SK-N-SH treated with all-trans-retinoic acid at 6 μM for 48 hours (cell line): Measurements from ENCODE around the gene BPIFB3.

Experiments
- ATAC-seq: fragments of 200-7000 bp; cut with Tn5 transposase; 3 replicates; pipeline ENCODE4 v1.9.1; 2020; ENCODE audit warnings: mild to moderate bottlenecking, moderate library complexity
- ARNTL ChIP-seq: fragments of 450-650 bp; formaldehyde crosslinking; IDR thresholded peaks from 2 replicates; pipeline ENCODE4 v1.5.0; 2020; ENCODE audit warnings: low read depth, mild to moderate bottlenecking, moderate library complexity, borderline replicate concordance
- BACH2 ChIP-seq: fragments of 250-450 bp; sonication (Bioruptor Pico); IDR thresholded peaks from 2 replicates; pipeline ENCODE4 v1.9.0; 2021; ENCODE audit warnings: mild to moderate bottlenecking, borderline replicate concordance
- CSDC2 ChIP-seq: fragments of 250-450 bp; sonication (Bioruptor Pico); IDR thresholded peaks from 2 replicates; pipeline ENCODE4 v1.5.0; 2020; ENCODE audit warnings: mild to moderate bottlenecking, moderate library complexity
- ESRRG ChIP-seq: fragments of 250-450 bp; sonication (Bioruptor Pico); IDR thresholded peaks from 2 replicates; pipeline ENCODE4 v1.6.1; 2021; ENCODE audit warnings: mild to moderate bottlenecking
- ISL1 ChIP-seq: fragments of 250-450 bp; sonication (Bioruptor Pico); IDR thresholded peaks from 2 replicates; pipeline ENCODE4 v2.1.2; 2022; ENCODE audit warnings: mild to moderate bottlenecking, moderate library complexity
- OSR1 ChIP-seq: fragments of 250-450 bp; sonication (Bioruptor Pico); IDR thresholded peaks from 2 replicates; pipeline ENCODE4 v1.8.0; 2022; ENCODE audit warnings: moderate library complexity, mild to moderate bottlenecking, inconsistent platforms
- PPARA ChIP-seq: fragments of 250-450 bp; sonication (Bioruptor Pico); IDR thresholded peaks from 2 replicates; pipeline ENCODE4 v1.5.0; 2020; ENCODE audit warnings: mild to moderate bottlenecking, borderline replicate concordance
- RARB ChIP-seq: fragments of 250-450 bp; sonication (Bioruptor Pico); IDR thresholded peaks from 2 replicates; pipeline ENCODE4 v1.8.0; 2021; ENCODE audit warnings: mild to moderate bottlenecking, moderate library complexity
- SNAI2 ChIP-seq: fragments of 250-450 bp; sonication (Bioruptor Pico); IDR thresholded peaks from 2 replicates; pipeline ENCODE4 v1.5.0; 2020; ENCODE audit warnings: mild to moderate bottlenecking, moderate library complexity
- TCF4 ChIP-seq: fragments of 250-450 bp; sonication (Bioruptor Pico); IDR thresholded peaks from 2 replicates; pipeline ENCODE4 v1.8.0; 2021; ENCODE audit warnings: mild to moderate bottlenecking, moderate library complexity, borderline replicate concordance
- TOX ChIP-seq: fragments of 250-450 bp; sonication (Bioruptor Pico); IDR thresholded peaks from 2 replicates; pipeline ENCODE4 v1.8.0; 2021; ENCODE audit warnings: mild to moderate bottlenecking, moderate library complexity, borderline replicate concordance
- ZC3H10 ChIP-seq: fragments of 250-450 bp; sonication (Bioruptor Pico); IDR thresholded peaks from 2 replicates; pipeline ENCODE4 v1.5.1; 2021; ENCODE audit warnings: mild to moderate bottlenecking, moderate library complexity
- ZFP3 ChIP-seq: fragments of 250-450 bp; sonication (Bioruptor Pico); IDR thresholded peaks from 2 replicates; pipeline ENCODE4 v1.5.0; 2020; ENCODE audit warnings: mild to moderate bottlenecking, moderate library complexity
- ZFP30 ChIP-seq: fragments of 450-650 bp; formaldehyde crosslinking; IDR thresholded peaks from 2 replicates; pipeline ENCODE4 v1.5.0; 2022; ENCODE audit warnings: mild to moderate bottlenecking, moderate library complexity
- ZNF565 ChIP-seq: fragments of 450-650 bp; formaldehyde crosslinking; conservative IDR thresholded peaks from 2 replicates; pipeline ENCODE4 v1.5.0; 2020; ENCODE audit warnings: low read depth, mild to moderate bottlenecking, moderate library complexity
- ZNF70 ChIP-seq: fragments of 450-650 bp; formaldehyde crosslinking; IDR thresholded peaks from 2 replicates; pipeline ENCODE4 v1.5.0; 2020; ENCODE audit warnings: mild to moderate bottlenecking, moderate library complexity
- TF ChIP-seq, protein P1 (sequence below): fragments of 250-450 bp; sonication (Bioruptor Pico); IDR thresholded peaks from 2 replicates; pipeline ENCODE4 v1.5.1; 2020; ENCODE audit warnings: low read depth, mild to moderate bottlenecking, moderate library complexity
- TF ChIP-seq, protein P2 (sequence below): fragments of 250-450 bp; sonication (Bioruptor Pico); IDR thresholded peaks from 2 replicates; pipeline ENCODE4 v1.8.0; 2020; ENCODE audit warnings: mild to moderate bottlenecking, moderate library complexity, borderline replicate concordance
- TF ChIP-seq, protein P3 (sequence below): fragments of 250-450 bp; sonication (Bioruptor Pico); IDR thresholded peaks from 2 replicates; pipeline ENCODE4 v1.5.0; 2020; ENCODE audit warnings: mild to moderate bottlenecking, moderate library complexity
- TF ChIP-seq, protein P4 (sequence below): fragments of 250-450 bp; sonication (Bioruptor Pico); IDR thresholded peaks from 2 replicates; pipeline ENCODE4 v1.8.0; 2021; ENCODE audit warnings: low read depth, mild to moderate bottlenecking, moderate library complexity, borderline replicate concordance

Gene BPIFB3

DNA sequence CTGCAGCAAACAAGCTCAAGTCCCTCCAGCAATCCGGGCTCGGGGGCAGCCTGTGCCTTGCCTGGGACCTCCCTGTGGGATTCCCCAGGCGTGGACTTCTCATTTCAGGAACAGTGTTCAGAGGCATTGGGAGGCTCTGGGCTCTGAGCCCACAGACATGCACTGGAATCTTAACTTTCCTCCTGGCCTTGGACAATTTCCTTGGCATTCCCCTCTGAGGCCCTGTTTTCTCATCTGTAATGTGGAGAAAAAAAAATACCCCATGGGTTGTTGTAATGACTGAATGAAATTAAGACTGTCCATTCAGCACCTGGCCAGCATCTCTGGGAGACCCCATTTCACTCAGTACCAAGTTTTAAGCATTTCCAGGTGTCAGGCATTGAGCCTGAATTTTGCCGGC lies 43.3 kb downstream of the BPIFB3 start:
- ATAC-seq, result no peak
- no peak for TF ChIP-seq ZC3H10
- no peak for TF ChIP-seq PPARA
- no peak for TF ChIP-seq TCF4
- TF ChIP-seq, protein P1, sequence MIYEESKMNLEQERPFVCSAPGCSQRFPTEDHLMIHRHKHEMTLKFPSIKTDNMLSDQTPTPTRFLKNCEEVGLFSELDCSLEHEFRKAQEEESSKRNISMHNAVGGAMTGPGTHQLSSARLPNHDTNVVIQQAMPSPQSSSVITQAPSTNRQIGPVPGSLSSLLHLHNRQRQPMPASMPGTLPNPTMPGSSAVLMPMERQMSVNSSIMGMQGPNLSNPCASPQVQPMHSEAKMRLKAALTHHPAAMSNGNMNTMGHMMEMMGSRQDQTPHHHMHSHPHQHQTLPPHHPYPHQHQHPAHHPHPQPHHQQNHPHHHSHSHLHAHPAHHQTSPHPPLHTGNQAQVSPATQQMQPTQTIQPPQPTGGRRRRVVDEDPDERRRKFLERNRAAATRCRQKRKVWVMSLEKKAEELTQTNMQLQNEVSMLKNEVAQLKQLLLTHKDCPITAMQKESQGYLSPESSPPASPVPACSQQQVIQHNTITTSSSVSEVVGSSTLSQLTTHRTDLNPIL (CRISPR knock-in tag), result no peak
- no peak for TF ChIP-seq CSDC2
- TF ChIP-seq, protein P2, sequence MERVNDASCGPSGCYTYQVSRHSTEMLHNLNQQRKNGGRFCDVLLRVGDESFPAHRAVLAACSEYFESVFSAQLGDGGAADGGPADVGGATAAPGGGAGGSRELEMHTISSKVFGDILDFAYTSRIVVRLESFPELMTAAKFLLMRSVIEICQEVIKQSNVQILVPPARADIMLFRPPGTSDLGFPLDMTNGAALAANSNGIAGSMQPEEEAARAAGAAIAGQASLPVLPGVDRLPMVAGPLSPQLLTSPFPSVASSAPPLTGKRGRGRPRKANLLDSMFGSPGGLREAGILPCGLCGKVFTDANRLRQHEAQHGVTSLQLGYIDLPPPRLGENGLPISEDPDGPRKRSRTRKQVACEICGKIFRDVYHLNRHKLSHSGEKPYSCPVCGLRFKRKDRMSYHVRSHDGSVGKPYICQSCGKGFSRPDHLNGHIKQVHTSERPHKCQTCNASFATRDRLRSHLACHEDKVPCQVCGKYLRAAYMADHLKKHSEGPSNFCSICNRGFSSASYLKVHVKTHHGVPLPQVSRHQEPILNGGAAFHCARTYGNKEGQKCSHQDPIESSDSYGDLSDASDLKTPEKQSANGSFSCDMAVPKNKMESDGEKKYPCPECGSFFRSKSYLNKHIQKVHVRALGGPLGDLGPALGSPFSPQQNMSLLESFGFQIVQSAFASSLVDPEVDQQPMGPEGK (CRISPR knock-in tag), result no peak
- no peak for TF ChIP-seq ARNTL (CRISPR knock-in tag)
- no peak for TF ChIP-seq ZNF70 (CRISPR knock-in tag)
- no peak for TF ChIP-seq ZNF565 (CRISPR knock-in tag)

DNA sequence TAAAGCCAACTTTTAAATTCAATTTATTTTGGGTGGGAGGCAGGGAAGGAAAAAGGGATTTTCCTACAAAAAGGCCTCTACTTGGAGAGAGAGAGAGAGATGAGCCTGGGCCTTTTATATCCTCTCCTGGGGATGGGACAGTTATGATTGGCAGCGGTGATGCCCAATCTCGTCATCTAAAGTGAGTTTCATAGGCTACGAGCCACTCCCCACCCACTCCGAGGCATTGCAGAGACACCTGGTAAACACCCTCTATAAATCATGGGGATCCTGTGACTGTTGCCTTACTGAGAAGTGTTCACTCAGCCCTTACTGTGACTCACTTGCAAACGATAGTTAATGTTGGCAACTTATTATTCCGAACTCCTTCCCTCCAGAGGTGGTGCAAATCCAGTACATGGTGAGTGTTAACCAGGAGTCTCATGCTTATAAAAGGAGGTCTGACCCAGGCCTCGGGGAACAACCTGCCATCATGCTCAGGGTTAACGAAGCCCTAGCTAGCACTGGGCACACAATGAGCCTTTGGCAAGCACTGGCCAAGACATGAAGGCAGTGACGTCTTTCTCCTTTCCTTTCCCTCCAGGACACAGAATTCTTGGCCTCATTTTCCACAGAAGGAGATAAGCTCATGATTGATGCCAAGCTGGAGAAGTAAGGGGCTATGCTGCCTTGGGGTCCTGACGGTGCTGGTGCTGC lies 46.3 kb downstream of the BPIFB3 start:
- TF ChIP-seq ARNTL (CRISPR knock-in tag) (no peak), BACH2 (CRISPR knock-in tag) (no peak), ESRRG (CRISPR knock-in tag) (no peak), ISL1 (no peak), RARB (no peak), TOX (no peak)
- TF ChIP-seq, protein P3, sequence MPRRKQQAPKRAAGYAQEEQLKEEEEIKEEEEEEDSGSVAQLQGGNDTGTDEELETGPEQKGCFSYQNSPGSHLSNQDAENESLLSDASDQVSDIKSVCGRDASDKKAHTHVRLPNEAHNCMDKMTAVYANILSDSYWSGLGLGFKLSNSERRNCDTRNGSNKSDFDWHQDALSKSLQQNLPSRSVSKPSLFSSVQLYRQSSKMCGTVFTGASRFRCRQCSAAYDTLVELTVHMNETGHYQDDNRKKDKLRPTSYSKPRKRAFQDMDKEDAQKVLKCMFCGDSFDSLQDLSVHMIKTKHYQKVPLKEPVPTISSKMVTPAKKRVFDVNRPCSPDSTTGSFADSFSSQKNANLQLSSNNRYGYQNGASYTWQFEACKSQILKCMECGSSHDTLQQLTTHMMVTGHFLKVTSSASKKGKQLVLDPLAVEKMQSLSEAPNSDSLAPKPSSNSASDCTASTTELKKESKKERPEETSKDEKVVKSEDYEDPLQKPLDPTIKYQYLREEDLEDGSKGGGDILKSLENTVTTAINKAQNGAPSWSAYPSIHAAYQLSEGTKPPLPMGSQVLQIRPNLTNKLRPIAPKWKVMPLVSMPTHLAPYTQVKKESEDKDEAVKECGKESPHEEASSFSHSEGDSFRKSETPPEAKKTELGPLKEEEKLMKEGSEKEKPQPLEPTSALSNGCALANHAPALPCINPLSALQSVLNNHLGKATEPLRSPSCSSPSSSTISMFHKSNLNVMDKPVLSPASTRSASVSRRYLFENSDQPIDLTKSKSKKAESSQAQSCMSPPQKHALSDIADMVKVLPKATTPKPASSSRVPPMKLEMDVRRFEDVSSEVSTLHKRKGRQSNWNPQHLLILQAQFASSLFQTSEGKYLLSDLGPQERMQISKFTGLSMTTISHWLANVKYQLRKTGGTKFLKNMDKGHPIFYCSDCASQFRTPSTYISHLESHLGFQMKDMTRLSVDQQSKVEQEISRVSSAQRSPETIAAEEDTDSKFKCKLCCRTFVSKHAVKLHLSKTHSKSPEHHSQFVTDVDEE (CRISPR knock-in tag), result no peak
- no peak for ATAC-seq

DNA sequence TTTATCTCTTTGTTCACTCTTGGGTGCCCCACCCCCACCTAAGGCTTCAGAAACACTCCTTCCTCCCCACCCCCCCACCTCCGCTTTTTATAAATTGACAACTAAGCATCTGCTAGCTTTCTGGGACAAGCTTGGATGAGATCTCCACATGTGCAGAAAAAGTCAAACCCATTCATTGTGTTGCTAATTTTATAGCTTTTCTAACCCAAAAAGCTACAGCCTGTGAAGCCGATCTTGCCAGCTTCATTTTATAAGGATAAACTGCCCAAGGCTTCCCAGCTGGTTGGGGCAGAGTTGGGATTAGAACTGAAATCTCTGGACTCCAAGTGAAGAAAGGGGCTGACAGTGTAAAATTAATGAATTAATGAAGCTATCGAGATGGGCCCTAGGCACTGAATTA lies 49.9 kb downstream of the BPIFB3 start:
- no peak for ATAC-seq

More for the DNA sequence above, 49.9 kb downstream of the BPIFB3 start:
- TF ChIP-seq TCF4, result no peak
- TF ChIP-seq OSR1, result no peak
- no peak for TF ChIP-seq SNAI2 (CRISPR knock-in tag)
- no peak for TF ChIP-seq ARNTL (CRISPR knock-in tag)
- TF ChIP-seq ZFP3, result no peak
- TF ChIP-seq, protein P2 (CRISPR knock-in tag), result no peak
- no peak for TF ChIP-seq ZFP30 (CRISPR knock-in tag)
- TF ChIP-seq, protein P1 (CRISPR knock-in tag), result no peak
- TF ChIP-seq, protein P4, sequence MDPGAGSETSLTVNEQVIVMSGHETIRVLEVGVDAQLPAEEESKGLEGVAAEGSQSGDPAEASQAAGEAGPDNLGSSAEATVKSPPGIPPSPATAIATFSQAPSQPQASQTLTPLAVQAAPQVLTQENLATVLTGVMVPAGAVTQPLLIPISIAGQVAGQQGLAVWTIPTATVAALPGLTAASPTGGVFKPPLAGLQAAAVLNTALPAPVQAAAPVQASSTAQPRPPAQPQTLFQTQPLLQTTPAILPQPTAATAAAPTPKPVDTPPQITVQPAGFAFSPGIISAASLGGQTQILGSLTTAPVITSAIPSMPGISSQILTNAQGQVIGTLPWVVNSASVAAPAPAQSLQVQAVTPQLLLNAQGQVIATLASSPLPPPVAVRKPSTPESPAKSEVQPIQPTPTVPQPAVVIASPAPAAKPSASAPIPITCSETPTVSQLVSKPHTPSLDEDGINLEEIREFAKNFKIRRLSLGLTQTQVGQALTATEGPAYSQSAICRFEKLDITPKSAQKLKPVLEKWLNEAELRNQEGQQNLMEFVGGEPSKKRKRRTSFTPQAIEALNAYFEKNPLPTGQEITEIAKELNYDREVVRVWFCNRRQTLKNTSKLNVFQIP (CRISPR knock-in tag), result no peak
- TF ChIP-seq, protein P3 (CRISPR knock-in tag), result no peak
- no peak for TF ChIP-seq ISL1
- TF ChIP-seq CSDC2, result no peak
- TF ChIP-seq BACH2 (CRISPR knock-in tag), result no peak
- TF ChIP-seq RARB, result no peak
- TF ChIP-seq PPARA, result no peak
- no peak for TF ChIP-seq ZC3H10
- no peak for TF ChIP-seq ESRRG (CRISPR knock-in tag)
- no peak for TF ChIP-seq TOX
